ENCODE results near the gene CHMP2A.
A peak's percentile ranks its signal among the peaks of the same experiment; 100 is the strongest.

GRCh38 chr19:58581227-58582141, 26.6 kb upstream of the CHMP2A start:
- peak; percentile 24; the same call in 1 of the 2 replicates for TF ChIP-seq CTCF (IDR thresholded peaks at IDR 0.05)
- TF ChIP-seq TEAD4 (IDR thresholded peaks at IDR 0.05; ENCODE audit: borderline replicate concordance, insufficient read depth) = no peak
- TF ChIP-seq USF2 (IDR thresholded peaks at IDR 0.05; ENCODE audit: borderline replicate concordance, low read depth, low read length) = no peak
- no peak for TF ChIP-seq TCF12 (IDR thresholded peaks at IDR 0.05)
- TF ChIP-seq TAF1 (IDR thresholded peaks at IDR 0.05; ENCODE audit: borderline replicate concordance, low read depth, low read length) = no peak
- TF ChIP-seq SMC3 (IDR thresholded peaks at IDR 0.05; ENCODE audit: low read depth, low read length) = no peak

Measured in SK-N-SH (cell line).